NCI-H510A (cell line): ENCODE results near the gene DHRS9.
"Not testable (repeated sequence)": the region's sequence is repeated elsewhere in the genome, so short reads cannot be mapped to it uniquely, and the experiment has no call there.

Experiments used
- DNase-seq: peaks from one replicate; lab custom pipeline; 2025; lab: John Stamatoyannopoulos, UW

DHRS9 gene

GRCh38 chr2:169095621-169096105, 26.3 kb downstream of the DHRS9 start:
- no peak for DNase-seq

GRCh38 chr2:169104848-169105247, 35.5 kb downstream of the DHRS9 start:
- no peak for DNase-seq

- no peak for DNase-seq
Measured at GRCh38 chr2:169105476-169105875, 36.1 kb downstream of the DHRS9 start.

- no peak for DNase-seq
Measured at GRCh38 chr2:169106134-169106533, 36.8 kb downstream of the DHRS9 start.

GRCh38 chr2:169106563-169107545, 37.5 kb downstream of the DHRS9 start:
- DNase-seq = no peak

- DNase-seq = no peak
Measured at GRCh38 chr2:169107645-169108044, 38.3 kb downstream of the DHRS9 start.

GRCh38 chr2:169108099-169108884, 38.9 kb downstream of the DHRS9 start:
- DNase-seq = no peak

- peak; percentile 39 for DNase-seq
Measured at GRCh38 chr2:169109502-169110409, 40.4 kb downstream of the DHRS9 start.

GRCh38 chr2:169110419-169110818, 41.1 kb downstream of the DHRS9 start:
- DNase-seq = no peak

- no peak for DNase-seq
Measured at GRCh38 chr2:169110916-169111315, 41.6 kb downstream of the DHRS9 start.

- DNase-seq = no peak
Measured at GRCh38 chr2:169112841-169113240, 43.5 kb downstream of the DHRS9 start.

GRCh38 chr2:169114056-169114455, 44.7 kb downstream of the DHRS9 start:
- DNase-seq = no peak

- DNase-seq = no peak
Measured at GRCh38 chr2:169116327-169116726, 47.0 kb downstream of the DHRS9 start.

- DNase-seq = no peak
Measured at GRCh38 chr2:169116993-169117392, 47.6 kb downstream of the DHRS9 start.

GRCh38 chr2:169118060-169118459, 48.7 kb downstream of the DHRS9 start:
- no peak for DNase-seq

- no peak for DNase-seq
Measured at GRCh38 chr2:169119123-169119760, 49.9 kb downstream of the DHRS9 start.

- no peak for DNase-seq
Measured at GRCh38 chr2:169119851-169120250, 50.5 kb downstream of the DHRS9 start.

GRCh38 chr2:169129703-169130243, 60.4 kb downstream of the DHRS9 start:
- DNase-seq = no peak

GRCh38 chr2:169131587-169132512, 62.5 kb downstream of the DHRS9 start:
- DNase-seq = no peak

- not testable (repeated sequence) for DNase-seq
Measured at GRCh38 chr2:169134272-169134671, 64.9 kb downstream of the DHRS9 start.
